Activated CD8-positive, alpha-beta memory T cell treated with anti-CD3 and anti-CD28 coated beads, Interleukin-2, amount 50 U/mL, for 24 hours (primary cell): ENCODE results near the gene LRPPRC.
A peak's percentile ranks its signal among the peaks of the same experiment; 100 is the strongest.
"Not testable (repeated sequence)": the region's sequence is repeated elsewhere in the genome, so short reads cannot be mapped to it uniquely, and the experiment has no call there.

Source experiments
- DNase-seq: peaks from one replicate; pipeline ENCODE4 v3.0.0-alpha.2; 2020; ENCODE audit errors: extremely low read depth

Gene LRPPRC

DNA sequence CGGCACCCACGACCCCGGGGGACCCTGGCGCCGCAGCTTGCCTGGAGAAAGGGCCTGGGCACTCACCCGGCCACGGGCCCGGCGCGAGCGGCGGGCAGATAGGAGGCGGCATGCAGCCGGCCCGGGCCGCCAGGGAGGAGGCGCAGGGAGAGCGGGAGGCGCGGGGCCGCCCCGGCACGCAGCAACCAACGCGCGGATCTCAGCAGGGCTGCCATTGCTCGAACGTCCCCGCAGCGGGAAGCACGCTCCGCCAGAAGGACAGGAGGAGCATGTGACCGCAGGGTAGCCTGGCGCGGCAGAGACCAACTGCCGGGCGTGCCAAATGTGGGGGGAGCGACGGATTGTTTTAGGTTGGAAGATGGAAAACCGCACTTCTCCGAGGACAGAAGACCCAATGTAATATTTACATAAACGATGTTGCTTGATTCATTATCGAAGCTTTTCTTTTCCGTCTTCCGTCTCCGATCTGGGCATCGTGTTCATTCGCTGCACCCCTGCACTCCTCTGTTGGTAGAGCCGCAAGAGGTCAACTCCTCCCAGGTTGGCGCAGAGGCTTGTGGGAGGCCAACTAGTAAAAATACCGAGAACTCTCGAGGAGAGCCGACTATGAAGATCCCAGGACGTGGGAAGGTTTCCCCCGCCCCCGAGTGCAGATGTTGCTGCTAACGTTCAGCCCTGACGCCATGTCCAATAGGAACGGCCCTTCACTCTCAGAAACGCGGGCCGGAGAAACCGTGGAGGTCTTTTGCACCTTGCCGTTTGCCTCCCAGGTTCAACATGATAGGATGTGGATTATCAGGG is at the start of gene LRPPRC:
TSS of gene LRPPRC (minus strand) at position 257 of the 801 bp plus-strand sequence. CDS start at position 215, 42 bp downstream.
- DNase-seq: peak; percentile 82

GRCh38 chr2:44045061-44045460 is 49.3 kb upstream of the LRPPRC start:
- DNase-seq: no peak

GRCh38 chr2:44044281-44044720 is 48.5 kb upstream of the LRPPRC start:
- DNase-seq: peak; percentile 66

- DNase-seq: no peak
These were observed 44.6 kb upstream of the LRPPRC start for GRCh38 chr2:44040365-44040764.

GRCh38 chr2:44038277-44038676 is 42.5 kb upstream of the LRPPRC start:
- DNase-seq: no peak

DNA sequence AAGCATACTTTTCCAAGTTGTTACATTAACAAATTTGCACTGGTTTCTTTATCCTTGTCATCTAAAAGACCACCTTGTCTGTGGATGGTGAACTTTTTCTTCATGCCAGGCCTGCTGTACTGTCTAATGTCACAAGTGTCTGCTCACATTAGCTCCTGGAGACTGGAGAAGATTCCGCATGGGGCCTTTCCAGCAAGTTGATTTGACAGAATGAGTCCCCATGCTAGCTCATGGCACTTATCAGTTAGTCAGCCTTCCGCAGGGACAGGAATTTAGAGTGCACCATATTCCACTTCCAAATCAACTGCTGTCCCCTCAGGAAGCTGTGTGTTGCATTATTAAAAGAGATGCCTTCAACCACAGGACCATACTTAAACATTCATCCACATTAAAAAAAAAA is 41.4 kb upstream of the LRPPRC start:
- no peak for DNase-seq

DNA sequence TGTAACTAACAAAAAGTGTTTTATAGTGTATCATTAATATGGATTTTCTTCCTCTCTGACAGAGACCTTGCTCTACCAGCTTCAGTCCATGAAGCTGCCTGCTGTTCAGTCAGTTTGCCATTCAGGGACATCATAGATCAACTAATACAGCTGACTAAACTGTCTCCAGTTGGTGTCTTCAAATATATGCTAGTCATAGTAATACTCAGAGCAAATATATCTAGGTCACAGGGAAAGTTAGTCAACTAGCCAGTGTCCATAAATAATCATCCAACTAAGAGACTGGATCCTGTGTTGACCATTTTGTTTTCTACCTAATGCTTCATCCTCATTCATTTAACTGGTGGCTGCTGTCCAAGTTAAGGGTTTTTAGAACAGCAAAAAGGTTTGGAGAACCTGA is 38.2 kb upstream of the LRPPRC start:
- DNase-seq: no peak

- DNase-seq: not testable (repeated sequence)
These were observed 31.3 kb upstream of the LRPPRC start for GRCh38 chr2:44027076-44027475.

GRCh38 chr2:44016282-44016681 is 20.5 kb upstream of the LRPPRC start:
- no peak for DNase-seq

GRCh38 chr2:44015239-44015638 is 19.4 kb upstream of the LRPPRC start:
- DNase-seq: no peak

- not testable (repeated sequence) for DNase-seq
These were observed 17.4 kb upstream of the LRPPRC start for GRCh38 chr2:44013205-44013604.

GRCh38 chr2:44010266-44010665 is 14.5 kb upstream of the LRPPRC start:
- no peak for DNase-seq

DNA sequence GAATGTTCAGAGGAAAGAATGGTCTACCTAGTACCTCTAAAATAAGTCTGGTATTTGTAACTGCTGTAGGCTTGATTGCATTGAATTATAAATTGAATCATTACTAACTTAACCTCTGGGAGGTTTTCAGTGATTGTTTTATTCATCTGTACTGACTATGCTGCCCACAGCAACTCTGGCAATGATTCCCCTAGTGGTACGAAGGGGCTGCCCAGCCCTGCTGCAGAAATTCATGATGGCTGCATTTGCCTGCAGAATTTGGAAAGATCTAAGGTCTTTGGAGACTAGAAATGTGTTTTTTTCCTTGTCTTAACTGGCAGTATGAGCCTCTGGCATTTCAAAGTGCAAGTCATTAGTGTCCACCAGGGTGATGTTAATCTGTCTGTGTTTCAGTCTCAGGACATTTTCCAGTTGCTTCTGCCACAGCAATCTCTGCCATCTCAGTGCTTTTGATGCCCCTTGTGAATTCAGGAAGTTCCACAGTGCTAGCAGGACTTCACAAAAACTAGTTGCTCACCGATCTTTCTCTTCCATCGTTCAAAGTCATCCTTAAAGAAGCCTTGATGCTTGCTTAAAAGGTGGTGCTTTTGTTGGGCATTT is 13.4 kb upstream of the LRPPRC start:
- no peak for DNase-seq

GRCh38 chr2:44005846-44006245 is 10.1 kb upstream of the LRPPRC start:
- DNase-seq: no peak

- DNase-seq: no peak
These were observed 9.2 kb upstream of the LRPPRC start for GRCh38 chr2:44004735-44005602.

DNA sequence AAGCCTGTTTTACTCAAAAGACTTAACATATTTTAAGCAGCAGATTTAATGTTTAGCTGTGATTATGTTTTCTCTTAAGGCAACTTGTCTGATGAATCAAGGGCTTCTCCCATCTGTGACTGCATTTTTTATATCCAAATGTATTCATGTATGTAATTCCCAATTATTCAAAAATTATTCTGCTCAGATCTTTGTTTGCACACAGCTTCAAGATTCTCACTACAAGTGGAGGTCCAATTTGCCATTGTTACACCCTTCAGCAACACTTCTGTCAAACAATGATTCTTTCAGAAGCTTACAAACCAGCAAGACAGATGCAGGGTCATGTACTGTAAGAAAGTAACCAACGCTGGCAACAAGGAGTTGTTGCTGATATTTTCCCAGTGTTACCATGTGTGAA is 5.9 kb upstream of the LRPPRC start:
- no peak for DNase-seq

GRCh38 chr2:43998263-43998662 is 2.5 kb upstream of the LRPPRC start:
- DNase-seq: no peak

GRCh38 chr2:43993437-43993836 is 2.4 kb downstream of the LRPPRC start:
- no peak for DNase-seq

DNA sequence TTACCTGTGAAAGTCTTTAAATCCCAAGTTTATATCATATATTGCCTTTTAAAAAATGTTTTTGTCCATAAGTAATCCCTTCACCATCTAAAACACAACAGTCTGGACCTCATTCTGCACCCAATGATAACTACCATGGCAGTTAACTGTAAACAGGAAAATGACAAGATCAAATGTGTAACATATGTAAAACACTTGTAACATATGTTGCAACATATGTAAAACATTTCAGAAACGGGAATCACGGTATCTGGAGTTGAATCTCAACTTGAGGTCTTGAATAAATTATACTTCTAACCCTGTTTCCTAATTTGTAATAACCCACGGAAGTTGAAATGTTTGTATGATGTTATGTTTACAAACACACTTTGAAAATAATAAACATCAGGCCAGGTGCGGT is 6.2 kb downstream of the LRPPRC start:
- no peak for DNase-seq

- no peak for DNase-seq
These were observed 9.2 kb downstream of the LRPPRC start for GRCh38 chr2:43986600-43986999.

DNA sequence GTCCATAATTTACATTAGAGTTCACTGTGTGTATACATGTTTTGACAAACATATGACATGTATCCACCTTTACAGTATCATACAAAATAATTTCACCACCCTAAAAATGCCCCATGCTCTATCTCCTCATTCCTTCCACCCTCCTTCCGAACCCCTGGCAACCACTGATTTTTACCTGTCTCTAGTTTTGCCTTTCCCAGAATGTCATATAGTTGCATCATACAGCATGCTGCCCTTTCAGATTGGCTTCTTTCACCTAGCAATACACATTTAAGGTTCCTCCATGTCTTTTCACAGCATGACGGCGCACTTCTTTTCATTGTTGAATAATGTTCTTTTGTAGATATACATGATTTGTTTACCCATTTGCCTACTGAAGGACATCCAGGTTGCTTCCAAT is 10.4 kb downstream of the LRPPRC start:
- no peak for DNase-seq

DNA sequence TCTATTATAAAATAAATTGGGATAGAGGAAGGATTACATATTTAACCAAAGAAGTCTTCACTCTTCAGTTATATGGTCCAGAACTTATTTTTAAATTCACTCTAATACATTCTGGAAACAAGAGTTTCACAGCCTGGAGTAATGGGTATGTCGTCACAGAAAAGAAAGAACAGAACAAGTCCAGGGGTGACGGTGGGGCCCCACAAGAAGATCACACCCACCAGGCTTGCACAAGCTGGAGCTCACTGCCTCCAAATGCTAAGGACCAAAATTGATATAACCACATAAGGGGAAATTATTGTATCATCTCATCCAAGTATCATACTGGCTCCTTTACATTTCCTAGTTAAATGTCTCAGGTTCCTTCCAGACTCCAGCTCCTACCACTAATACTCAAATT is 11.3 kb downstream of the LRPPRC start:
- DNase-seq: no peak
